Lung (tissue), 12 donors: ENCODE results near the gene TESMIN. TPM values are rescaled to one million over a fixed set of nuclear protein-coding genes. Genes with fewer than 3 reads are reported as not detected.

ENCODE experiments used
- ATAC-seq: fragments of 200-7000 bp; cut with Tn5 transposase; one replicate; pipeline ENCODE4 v1.9.1; 2020; ENCODE audit warnings: moderate number of reproducible peaks; ENCODE audit not compliant: insufficient read depth, low FRiP score
- DNase-seq, 3 donors: peaks; one replicate each; pipeline ENCODE4 v3.0.0-alpha.2; 2013 to 2017
- H3K27ac ChIP-seq, 2 donors: one replicate each; pipeline ENCODE4 v1.5.1; 2013; ENCODE audit warnings: mild to moderate bottlenecking in 2 of 2, moderate library complexity in 2 of 2, control low read depth in 1 of 2, inconsistent platforms in 1 of 2, low read depth in 1 of 2, low read length in 1 of 2
- H3K27me3 ChIP-seq, 3 donors: one replicate each; pipeline ENCODE4 v1.5.1; 2013; ENCODE audit warnings: low read length in 2 of 3; ENCODE audit not compliant: control insufficient read depth in 3 of 3, insufficient read depth in 3 of 3
- H3K36me3 ChIP-seq, 4 donors: one replicate each; pipeline ENCODE4 v1.5.1; 2013; ENCODE audit warnings: low read length in 4 of 4, mild to moderate bottlenecking in 1 of 4, moderate library complexity in 1 of 4; ENCODE audit not compliant: control insufficient read depth in 4 of 4, insufficient read depth in 4 of 4
- H3K4me1 ChIP-seq, 5 donors: one replicate each; pipeline ENCODE4 v1.5.1; 2013; ENCODE audit warnings: low read length in 5 of 5, mild to moderate bottlenecking in 2 of 5, moderate library complexity in 1 of 5; ENCODE audit not compliant: control insufficient read depth in 5 of 5, insufficient read depth in 5 of 5
- H3K4me3 ChIP-seq: one replicate; pipeline ENCODE4 v1.5.1; 2013; ENCODE audit warnings: mild to moderate bottlenecking, control low read depth, moderate library complexity
- H3K9ac ChIP-seq, 2 donors: one replicate each; pipeline ENCODE4 v1.5.1; 2013; ENCODE audit warnings: low read length in 2 of 2, control low read depth in 1 of 2; ENCODE audit not compliant: insufficient read depth in 1 of 2
- H3K9me3 ChIP-seq, 4 donors: one replicate each; pipeline ENCODE4 v1.5.1; 2013; ENCODE audit warnings: low read length in 3 of 4, mild to moderate bottlenecking in 1 of 4, moderate library complexity in 1 of 4; ENCODE audit not compliant: control insufficient read depth in 4 of 4, insufficient read depth in 3 of 4
- CTCF ChIP-seq: IDR thresholded peaks from 2 replicates; pipeline ENCODE4 v1.5.1; 2012; ENCODE audit warnings: mild to moderate bottlenecking; ENCODE audit errors: control extremely low read depth, extremely low read depth
- WGBS, 2 donors: extraction: QIAGEN DNeasy Blood & Tissue Kit; methylation state at CpG; one replicate each; pipeline ENCODE4 v1.1.7; 2013; 5-methylcytosine and 5-hydroxymethylcytosine counted together
- polyA plus RNA-seq, 2 donors: library from polyadenylated mRNA; stranded (reverse); fragments of 200-250 nt; gene quantifications; one replicate each; pipeline ENCODE4 v1.2.1, GENCODE V29; 2013
- total RNA-seq, 2 donors: library from RNA; depleted of rRNA in 1 of 2; stranded (reverse); fragments of >200 nt in 1 of 2; gene quantifications; one replicate each; pipeline ENCODE4 v1.2.1, GENCODE V29; 2014 to 2021
- donor health status: control.
- donor health status: control.
- donor health status: Bipolar disorder and iron deficiency.
- donor health status: healthy.
- donor health status: DM: yes; HTN: yes; CAD: no.

The TESMIN gene
- total and polyA plus RNA-seq, 4 donors = 0.55 to 6.7 (median 1.8) TPM

GRCh38 chr11:68734111-68734510, 17.2 kb downstream of the TESMIN start:
- ATAC-seq (no peak), DNase-seq (no peak)
- Histone ChIP-seq H3K4me1 (no peaks in the 10 kb centered on the region), H3K9me3 (peaks cover 0 to 3% (median 0%) of the 10 kb centered on the region in 4 donors), H3K27ac (no peak overlapping the region), H3K36me3 (no peaks in the 10 kb centered on the region), H3K4me3 (no peak overlapping the region), H3K9ac (no peak overlapping the region), H3K27me3 (no peaks in the 10 kb centered on the region)
- WGBS, 2 donors = 61 to 81% methylated on average over 7 of the region's 7 CpGs
- TF ChIP-seq CTCF = no peak

- Histone ChIP-seq H3K36me3 (no peaks in the 10 kb centered on the region), H3K9me3 (peaks cover 0 to 2% (median 0%) of the 10 kb centered on the region in 4 donors), H3K4me1 (no peaks in the 10 kb centered on the region), H3K27ac (no peak overlapping the region), H3K27me3 (no peaks in the 10 kb centered on the region), H3K4me3 (no peak overlapping the region), H3K9ac (no peak overlapping the region)
- no peak for ATAC-seq
- DNase-seq = no peak
- 74 to 93% methylated on average over 6 of the region's 6 CpGs for WGBS, 2 donors
- TF ChIP-seq CTCF = no peak
These were observed 23.5 kb downstream of the TESMIN start for GRCh38 chr11:68727783-68728182.

DNA sequence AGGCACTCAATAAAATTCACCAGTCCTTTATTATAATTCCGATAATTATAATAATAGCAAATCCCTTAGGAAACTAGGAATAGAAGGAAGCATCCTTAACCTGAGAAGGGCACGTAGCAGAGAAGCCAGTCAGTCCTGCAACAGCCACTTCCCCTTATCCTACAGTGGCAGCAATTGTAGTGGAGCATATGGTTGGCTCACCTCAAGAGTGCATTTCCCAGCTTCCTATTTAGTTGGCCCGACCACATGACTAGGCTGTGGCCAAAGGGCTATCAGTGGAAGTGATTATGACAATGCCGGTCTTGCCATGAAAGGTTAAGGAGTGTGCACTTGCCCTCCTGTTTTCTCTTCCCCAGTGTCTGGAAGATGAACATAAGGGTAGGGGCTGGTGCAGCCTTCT, 27.0 kb downstream of the TESMIN start:
- H3K36me3 ChIP-seq = no peaks in the 10 kb centered on the region
- H3K9ac ChIP-seq = no peak overlapping the region
- no peaks in the 10 kb centered on the region for H3K4me1 ChIP-seq
- no peaks in the 10 kb centered on the region for H3K27me3 ChIP-seq
- 57 to 73% methylated on average over 4 of the region's 4 CpGs for WGBS, 2 donors
- no peak for TF ChIP-seq CTCF
- H3K27ac ChIP-seq = no peak overlapping the region
- no peaks in the 10 kb centered on the region for H3K9me3 ChIP-seq
- ATAC-seq (no peak), DNase-seq (no peak)
- H3K4me3 ChIP-seq = no peak overlapping the region

DNA sequence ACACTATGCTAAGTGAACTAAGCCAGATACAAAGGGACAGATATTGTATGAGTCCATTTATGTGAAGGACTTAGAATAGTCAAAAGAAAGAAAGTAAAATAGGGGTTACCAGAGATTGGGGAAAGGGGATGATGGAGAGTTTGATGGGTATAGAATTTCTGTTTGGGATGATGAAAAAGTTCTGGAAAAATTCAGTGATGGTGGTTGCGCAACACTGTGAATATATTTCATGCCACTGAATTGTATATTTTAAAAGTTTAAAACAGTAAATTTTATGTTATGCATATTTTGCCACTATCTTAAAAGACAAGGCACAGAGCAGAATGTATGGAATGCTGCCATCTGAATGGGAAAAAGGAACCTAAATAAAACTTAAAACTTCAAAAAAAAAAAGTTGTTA, 29.2 kb downstream of the TESMIN start:
- Histone ChIP-seq H3K27ac (no peak overlapping the region), H3K9me3 (peaks cover 0 to 2% (median 0%) of the 10 kb centered on the region in 4 donors), H3K27me3 (no peaks in the 10 kb centered on the region), H3K4me1 (no peaks in the 10 kb centered on the region), H3K4me3 (no peak overlapping the region), H3K9ac (no peak overlapping the region), H3K36me3 (no peaks in the 10 kb centered on the region)
- DNase-seq (no peak), ATAC-seq (no peak)
- no peak for TF ChIP-seq CTCF
- WGBS, 2 donors = 97 to 98% methylated on average over 1 of the region's 1 CpG
